RCC 7860 (cell line): Measurements from ENCODE around the gene PP2D1.
"Not testable (repeated sequence)": the region's sequence is repeated elsewhere in the genome, so short reads cannot be mapped to it uniquely, and the experiment has no call there.

ENCODE experiments used
- DNase-seq: peaks from one replicate; pipeline ENCODE4 v3.0.0-alpha.2; 2015; ENCODE audit warnings: low spot score
- FAIRE-seq: peaks from 2 replicates; lab custom pipeline; 2012; peaks lifted over from hg19 to GRCh38; lab: Jason Lieb, UNC

Gene PP2D1

GRCh38 chr3:19972054-19972453, 40.0 kb downstream of the PP2D1 start:
- no peak for DNase-seq
- no peak for FAIRE-seq

- DNase-seq (no peak), FAIRE-seq (no peak)
Measured at GRCh38 chr3:19970327-19970726, 41.7 kb downstream of the PP2D1 start.

GRCh38 chr3:19967812-19968211, 44.3 kb downstream of the PP2D1 start:
- FAIRE-seq: no peak

GRCh38 chr3:19967208-19967607, 44.9 kb downstream of the PP2D1 start:
- FAIRE-seq (no peak), DNase-seq (no peak)

More at GRCh38 chr3:19967812-19968211, 44.3 kb downstream of the PP2D1 start:
- no peak for DNase-seq

- no peak for DNase-seq
- FAIRE-seq: no peak
Measured at GRCh38 chr3:19961960-19962359, 50.1 kb downstream of the PP2D1 start.

GRCh38 chr3:19960696-19961095, 51.4 kb downstream of the PP2D1 start:
- no peak for FAIRE-seq
- DNase-seq: no peak

- DNase-seq (no peak), FAIRE-seq (no peak)
Measured at GRCh38 chr3:19959505-19959904, 52.6 kb downstream of the PP2D1 start.

- not testable (repeated sequence) for FAIRE-seq, DNase-seq
Measured at GRCh38 chr3:19957354-19957753, 54.7 kb downstream of the PP2D1 start.

- no peak for FAIRE-seq
- no peak for DNase-seq
Measured at GRCh38 chr3:19954676-19955075, 57.4 kb downstream of the PP2D1 start.

- FAIRE-seq (no peak), DNase-seq (no peak)
Measured at GRCh38 chr3:19950316-19950715, 61.7 kb downstream of the PP2D1 start.

- no peak for DNase-seq
- FAIRE-seq: no peak
Measured at GRCh38 chr3:19948226-19948591, 63.9 kb downstream of the PP2D1 start.

GRCh38 chr3:19947549-19948225, 64.4 kb downstream of the PP2D1 start:
- no peak for FAIRE-seq
- DNase-seq: no peak

GRCh38 chr3:19946832-19947548, 65.1 kb downstream of the PP2D1 start, which contains the start of gene RAB5A:
RAB5A (plus strand) TSS chr3:19947097; CDS start chr3:19950899, 3,802 bp downstream.
- DNase-seq: peak; percentile 94
- FAIRE-seq: peak; percentile 88

- no peak for FAIRE-seq
- DNase-seq: no peak
Measured at GRCh38 chr3:19945969-19946831, 65.9 kb downstream of the PP2D1 start.

GRCh38 chr3:19945534-19945933, 66.5 kb downstream of the PP2D1 start:
- DNase-seq: peak; percentile 37
- FAIRE-seq: no peak

GRCh38 chr3:19940643-19941042, 71.4 kb downstream of the PP2D1 start:
- FAIRE-seq (no peak), DNase-seq (no peak)

GRCh38 chr3:19938295-19938627, 73.8 kb downstream of the PP2D1 start:
- no peak for FAIRE-seq

GRCh38 chr3:19937459-19938294, 74.4 kb downstream of the PP2D1 start:
- DNase-seq (peak; percentile 90), FAIRE-seq (peak; percentile 85)

More at GRCh38 chr3:19938295-19938627, 73.8 kb downstream of the PP2D1 start:
- no peak for DNase-seq
